ENCODE results near the gene DSE.

The DSE gene

DNA sequence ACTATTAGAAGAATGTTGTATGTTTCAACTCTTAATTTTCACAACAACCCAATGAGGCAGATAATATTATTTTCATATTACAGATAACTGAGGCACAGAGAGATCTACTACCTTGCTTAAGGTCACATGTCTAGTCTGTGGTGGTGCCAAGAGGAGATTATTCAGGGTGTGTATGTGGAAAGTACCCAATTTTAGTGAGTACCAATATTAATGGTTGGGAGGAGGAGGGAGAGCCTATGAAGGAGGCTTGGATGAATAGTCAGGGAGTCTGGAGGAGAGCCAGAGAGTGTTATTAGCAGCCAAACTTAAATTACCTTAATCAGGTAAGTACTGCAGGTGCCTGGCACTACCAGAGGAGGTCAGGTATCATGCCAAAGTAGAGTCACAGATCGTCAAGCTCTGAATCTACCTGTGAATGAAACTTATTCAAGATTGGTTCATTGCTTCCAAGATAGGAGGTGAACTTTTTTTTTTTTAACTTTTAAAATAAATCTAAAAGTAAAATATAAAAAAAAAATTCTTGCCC, 79.5 kb downstream of the DSE start:
- no peak for FAIRE-seq

DNA sequence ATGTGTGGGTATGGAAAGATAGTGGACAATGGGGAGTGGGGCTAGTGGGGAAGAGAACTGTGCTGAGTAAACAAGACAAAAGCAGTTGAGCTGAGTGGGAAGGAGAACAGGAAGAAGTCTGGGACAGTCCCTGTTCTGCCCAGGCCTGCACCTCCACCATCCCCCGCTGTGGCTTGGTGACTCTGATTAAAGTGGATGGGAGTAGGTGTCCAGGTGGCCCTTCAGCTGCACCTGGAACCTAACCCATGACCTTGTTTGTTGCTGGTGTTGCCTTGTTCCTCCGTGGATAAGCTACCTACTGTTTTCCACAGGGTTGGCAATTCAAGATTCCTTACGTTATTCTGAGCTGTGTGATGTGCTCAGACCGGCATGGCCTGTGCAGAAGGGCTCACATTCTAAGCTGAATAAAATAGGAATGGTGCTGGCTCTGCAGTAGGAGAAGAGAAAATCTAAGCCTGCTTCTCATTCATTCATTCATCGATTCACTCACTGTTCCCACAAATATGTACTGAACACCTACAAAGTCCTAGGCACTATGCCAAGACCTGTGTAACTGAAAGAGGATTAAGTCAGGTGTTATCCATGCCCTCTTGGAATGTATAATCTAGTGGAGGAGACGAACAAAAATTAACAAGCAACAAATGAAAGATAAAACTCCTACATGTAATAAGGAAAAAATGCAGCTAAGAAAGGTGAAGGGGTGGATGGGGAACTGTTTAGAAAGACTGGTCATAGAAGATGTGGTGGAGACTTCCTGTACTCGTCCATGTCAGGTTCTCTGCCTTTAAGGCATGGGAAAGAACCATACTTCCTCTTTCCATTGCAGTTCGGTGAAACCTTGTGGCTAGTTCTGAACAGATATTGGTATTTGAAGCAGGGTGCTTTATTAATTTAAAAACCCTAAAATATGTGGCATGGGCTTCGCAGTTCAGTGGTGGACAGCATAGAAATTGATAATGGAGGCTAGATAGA, 80.3 kb downstream of the DSE start:
- no peak for FAIRE-seq

DNA sequence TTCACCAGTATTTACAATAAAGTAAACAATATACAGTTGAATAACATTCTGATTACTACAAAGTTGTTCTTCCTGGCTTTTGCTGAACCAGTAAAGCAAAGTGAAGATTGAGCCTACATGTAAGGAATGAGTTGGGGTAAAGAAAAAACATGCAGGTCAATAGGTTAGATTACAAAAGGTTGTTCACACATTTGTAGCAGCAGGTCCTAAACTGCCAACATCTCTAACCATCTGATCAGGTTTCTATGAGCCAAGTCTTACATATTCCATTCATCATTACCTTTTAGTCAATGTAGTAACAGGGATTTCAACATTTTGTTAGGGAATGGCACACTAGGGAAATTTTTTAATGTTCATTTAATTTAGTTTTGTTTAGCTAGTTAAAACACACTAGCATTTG, 81.2 kb downstream of the DSE start:
- FAIRE-seq: no peak

DNA sequence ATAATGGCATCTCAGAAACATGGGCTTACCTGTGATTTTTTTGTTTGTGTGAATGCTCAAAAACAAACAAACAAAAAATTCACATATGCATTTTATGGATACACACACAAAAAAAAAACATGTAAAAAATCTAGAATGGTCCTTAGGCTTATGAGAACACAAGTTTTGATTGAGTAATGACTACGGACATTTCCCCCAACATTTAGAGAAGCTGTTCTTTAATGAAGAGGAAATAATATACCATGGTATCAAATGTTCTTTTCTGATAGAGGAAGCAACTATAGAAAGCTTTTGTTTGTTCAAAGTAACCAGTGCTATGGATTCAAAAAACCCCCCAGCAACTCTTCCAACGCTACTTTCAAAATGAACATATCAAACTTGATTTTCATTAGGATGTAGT, 81.8 kb downstream of the DSE start:
- no peak for FAIRE-seq

DNA sequence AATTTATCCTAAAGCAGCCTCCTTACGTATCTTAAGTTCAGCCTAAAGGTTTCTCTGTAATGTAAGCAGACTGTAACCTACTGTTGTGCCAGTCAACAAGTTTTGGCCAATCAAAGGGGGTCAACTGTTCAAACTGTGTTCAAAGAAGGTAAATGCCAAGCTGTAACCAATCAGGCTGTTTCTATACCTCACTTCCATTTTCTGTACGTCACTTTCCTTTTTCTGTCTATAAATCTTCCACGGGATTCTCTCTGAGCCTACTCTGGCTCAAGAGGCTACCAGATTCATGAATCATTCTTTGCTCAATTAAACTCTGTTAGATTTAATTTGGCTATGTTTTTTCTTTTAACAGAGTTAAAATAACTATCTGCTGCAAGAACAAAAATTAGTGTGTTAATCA, 85.4 kb downstream of the DSE start:
- no peak for FAIRE-seq

DNA sequence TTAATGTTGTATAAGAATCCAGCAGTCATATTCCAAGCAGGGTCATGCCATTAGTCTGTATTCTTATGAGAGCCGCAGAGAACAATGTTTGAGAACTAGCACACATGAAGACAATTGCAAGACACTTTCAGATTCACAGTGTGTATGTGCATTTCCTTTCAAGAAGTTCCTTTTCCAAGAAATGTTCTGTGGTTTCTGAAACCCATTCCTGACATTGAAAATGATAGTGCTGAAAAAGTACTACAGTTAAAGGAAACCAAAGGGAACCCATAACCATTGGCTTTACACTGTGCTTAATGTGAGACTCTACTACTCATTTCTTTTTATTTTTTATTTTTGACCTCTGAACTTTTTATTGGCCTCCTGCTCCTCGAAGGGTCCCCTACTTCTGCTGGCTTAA, 86.2 kb downstream of the DSE start:
- FAIRE-seq: no peak

DNA sequence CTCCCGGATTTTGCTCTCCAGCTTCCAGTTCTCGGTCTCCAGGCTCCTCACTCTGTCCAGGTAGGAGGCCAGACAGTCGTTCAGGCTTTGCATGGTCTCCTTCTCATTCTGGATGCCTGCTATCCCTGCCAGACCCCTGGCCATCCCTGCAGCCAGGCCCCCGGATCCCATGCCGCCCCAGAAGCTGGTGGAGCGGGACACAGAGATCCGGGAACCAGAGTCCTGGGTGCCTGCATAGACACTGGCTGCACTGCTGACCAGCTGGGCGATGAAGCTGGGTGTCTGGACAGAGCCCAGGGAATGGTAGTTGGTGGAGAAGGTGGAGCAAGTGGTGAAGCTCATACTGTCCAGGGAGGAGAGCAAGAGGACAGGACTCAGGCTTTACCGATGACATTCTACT, 87.5 kb downstream of the DSE start:
- FAIRE-seq: no peak

DNA sequence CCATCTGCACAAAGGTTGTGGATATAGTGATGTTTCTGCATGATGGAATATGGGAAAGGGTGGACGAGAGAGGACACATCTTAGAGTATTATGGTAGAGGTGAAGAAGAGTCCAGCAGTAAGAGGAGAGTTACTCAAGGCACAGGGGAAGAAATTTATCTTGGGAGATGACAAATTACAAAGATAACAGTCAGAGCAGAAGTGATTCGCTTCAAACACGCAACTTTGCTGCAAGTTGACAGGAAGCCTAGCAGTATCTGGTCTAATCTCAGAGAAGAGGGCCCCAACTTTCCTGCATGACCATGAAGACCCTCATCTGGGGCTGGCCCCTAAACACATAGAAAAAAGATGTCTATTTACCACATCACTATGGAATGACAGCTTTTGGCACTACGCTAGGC, 89.2 kb downstream of the DSE start:
- FAIRE-seq: no peak

DNA sequence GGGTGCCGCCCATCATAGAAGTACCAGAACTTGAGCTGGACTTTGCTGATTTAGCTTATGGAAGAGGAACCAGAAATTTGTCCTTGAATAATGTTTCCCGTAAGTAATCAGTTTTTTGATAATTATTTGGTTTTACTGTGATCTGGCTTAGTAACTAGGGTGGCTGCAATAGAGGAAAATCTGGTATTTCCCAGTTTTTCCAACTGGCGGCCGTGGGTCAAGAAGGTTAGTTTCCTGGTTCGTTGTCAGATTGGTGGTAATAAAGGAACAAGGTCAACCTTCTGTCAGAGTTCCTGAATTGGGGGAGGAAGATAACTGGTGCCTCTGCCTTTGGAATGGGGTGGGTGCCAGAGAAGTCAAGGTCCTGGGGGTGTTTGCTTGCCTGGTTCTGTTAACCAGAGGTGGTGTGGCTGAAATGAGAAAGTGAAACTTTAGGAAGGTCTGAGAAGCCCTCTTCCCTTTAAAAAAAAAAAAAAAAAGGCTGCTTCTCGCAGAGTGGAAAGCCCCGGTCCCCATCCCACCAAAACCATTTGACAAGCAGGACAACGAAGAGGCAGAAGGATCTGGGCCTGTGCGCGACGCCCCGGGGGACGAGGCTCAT, 90.7 kb downstream of the DSE start, which contains the start of gene CALHM6:
TSS of gene CALHM6 (plus strand) at position 45 of the 601 bp plus-strand sequence. CDS start at position 600, 555 bp downstream.
- no peak for FAIRE-seq

DNA sequence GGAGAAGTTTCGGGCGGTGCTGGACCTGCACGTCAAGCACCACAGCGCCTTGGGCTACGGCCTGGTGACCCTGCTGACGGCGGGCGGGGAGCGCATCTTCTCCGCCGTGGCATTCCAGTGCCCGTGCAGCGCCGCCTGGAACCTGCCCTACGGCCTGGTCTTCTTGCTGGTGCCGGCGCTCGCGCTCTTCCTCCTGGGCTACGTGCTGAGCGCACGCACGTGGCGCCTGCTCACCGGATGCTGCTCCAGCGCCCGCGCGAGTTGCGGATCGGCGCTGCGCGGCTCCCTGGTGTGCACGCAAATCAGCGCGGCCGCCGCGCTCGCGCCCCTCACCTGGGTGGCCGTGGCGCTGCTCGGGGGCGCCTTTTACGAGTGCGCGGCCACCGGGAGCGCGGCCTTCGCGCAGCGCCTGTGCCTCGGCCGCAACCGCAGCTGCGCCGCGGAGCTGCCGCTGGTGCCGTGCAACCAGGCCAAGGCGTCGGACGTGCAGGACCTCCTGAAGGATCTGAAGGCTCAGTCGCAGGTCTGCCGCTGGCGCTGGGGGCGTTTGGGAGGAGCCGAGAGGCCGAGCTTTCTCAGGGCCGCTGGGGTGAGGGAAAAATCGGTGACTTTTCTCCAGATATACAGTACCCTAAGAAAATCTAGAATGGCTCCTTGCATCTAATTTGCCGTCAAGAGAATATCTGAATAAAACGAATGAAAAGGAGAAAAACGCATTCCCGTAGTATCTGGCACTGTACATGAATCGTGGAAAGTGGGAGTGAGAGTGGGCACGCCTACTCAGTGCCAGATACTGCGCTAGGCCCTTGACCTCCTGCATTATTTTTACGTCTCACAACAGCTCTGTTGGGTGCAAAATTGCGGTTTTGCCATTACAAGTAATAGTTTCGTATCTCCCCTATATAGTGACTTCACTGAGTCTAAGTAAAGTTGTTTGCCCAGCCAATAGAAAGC, 91.5 kb downstream of the DSE start:
- FAIRE-seq: no peak

DNA sequence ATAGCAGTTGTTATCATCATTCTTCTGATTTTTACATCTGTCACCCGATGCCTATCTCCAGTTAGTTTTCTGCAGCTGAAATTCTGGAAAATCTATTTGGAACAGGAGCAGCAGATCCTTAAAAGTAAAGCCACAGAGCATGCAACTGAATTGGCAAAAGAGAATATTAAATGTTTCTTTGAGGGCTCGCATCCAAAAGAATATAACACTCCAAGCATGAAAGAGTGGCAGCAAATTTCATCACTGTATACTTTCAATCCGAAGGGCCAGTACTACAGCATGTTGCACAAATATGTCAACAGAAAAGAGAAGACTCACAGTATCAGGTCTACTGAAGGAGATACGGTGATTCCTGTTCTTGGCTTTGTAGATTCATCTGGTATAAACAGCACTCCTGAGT, 92.6 kb downstream of the DSE start:
- FAIRE-seq: no peak

DNA sequence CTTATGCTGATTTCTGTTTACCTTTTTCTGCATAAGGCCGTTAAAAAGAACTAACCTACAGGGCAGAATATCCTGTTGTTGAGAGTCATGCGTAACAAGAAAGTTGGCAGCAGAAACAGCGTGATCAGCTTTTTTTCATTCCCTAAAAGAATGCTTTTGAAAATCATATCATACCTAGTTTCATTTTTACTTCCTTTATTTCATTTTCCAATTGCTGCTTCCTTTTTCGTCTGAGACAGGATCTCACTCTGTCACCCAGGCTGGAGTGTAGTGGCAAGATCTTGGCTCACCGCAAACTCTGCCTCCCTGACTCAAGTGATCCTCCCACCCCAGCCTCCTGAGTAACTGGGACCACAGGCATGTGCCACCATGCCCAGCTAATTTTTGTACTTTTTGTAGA, 94.5 kb downstream of the DSE start:
- FAIRE-seq: no peak

DNA sequence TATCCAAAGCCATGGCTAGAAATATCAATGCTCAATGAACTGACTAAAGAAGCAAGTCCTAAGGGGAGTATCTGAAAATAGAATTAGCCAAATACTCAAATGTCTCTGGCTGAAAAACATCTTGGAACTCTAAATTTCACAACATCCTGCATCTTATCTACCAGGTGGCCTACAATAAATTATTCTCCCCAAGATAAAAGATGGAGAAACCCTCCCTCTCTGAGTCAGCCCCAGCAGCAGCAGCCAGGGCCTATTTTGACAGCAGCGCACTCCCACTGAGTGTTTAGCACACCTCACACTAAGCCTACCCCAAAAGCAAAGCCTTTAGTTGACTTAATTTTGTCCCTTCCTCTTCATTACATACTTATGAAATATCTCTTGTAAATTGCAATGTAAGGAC, 96.3 kb downstream of the DSE start:
- FAIRE-seq: no peak

DNA sequence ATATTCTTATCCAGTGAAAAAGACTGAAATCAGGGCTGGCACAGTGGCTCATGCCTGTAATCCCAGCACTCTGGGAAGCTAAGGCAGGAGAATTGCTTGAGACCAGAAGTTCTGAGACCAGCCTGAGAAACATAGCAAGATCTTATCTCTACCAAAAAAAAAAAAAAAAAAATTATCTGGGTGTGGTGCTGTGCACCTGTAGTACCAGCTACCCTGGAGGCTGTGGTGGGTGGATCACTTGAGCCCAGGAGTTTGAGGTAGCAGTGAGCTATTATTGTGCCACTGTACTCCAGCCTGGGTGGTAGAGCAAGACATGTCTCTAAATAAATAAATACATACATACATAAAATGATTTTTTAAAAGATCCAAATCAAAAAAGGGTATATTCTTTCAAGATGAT, 96.8 kb downstream of the DSE start:
- no peak for FAIRE-seq

DNA sequence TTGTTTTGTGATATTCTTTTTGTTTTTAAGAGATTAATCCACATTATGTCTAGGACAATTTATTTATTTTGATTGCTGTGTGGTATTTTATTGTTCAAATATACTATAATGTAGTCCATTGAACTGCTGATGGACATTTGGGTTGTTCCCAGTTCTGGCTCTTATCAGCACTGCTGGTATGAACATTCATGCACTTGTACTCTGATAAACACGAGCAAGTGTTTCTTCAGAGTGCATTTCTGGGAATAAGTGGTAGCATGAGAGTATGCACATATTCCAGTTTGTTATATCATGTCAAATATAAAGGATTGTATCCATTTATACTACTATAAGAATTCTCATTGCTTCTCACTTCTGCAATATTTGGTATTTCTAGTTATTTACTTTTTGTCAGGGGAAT, 97.5 kb downstream of the DSE start:
- FAIRE-seq: no peak

DNA sequence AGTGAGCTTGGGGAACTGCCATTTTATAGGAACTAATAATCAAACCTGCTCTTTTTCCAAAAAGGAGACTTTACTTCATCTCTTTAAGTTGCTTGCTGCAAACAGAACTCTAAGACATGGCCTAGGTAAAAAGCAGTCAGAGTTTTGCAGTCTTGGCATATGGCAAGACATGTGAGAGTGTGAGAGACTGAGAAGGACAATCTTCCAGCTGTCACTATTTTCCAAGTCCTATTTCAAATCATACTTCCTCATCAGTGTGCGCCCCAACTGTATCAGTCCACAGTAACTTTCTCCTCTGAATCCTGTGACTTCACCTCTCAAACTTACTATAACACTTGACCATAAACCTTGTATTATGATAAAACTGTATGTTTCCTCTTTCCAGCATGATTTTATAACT, 100.8 kb downstream of the DSE start:
- no peak for FAIRE-seq

DNA sequence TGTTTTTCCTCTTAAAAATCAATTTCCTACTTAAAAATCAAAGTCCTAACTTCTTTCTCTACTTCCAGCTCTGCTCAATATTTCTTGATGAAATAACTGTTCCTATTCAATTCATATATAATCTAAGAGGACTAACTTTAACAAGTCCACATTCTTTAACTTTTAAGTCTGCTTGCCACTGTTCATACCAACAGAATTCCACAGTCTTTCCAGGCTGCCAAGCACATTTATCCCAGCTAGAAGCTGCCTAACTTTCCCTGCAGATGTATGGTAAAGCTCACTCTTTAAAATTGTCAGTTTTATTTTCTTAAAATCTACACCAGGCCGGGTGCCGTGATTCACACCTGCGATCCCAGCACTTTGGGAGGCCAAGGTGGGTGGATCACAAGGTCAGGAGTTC, 102.0 kb downstream of the DSE start:
- FAIRE-seq: no peak

DNA sequence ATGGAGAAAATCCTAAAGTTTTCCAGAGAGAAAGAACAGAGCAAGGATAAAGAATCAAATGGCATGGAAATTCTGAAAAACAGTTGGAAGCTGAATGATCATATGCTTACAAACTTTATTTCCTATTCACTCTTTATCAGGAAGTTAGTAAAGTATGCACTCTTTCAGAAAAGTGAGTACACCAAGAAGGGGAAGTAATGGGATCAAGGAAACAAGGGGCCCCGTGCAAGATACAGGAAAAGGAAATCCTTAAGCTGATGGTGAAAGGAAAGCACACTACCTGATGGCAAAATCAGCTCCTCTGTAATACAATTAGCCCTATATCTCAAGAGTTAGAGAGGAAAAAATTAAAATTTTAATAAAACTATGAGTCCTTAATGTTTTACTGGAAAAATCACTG, 104.4 kb downstream of the DSE start:
- no peak for FAIRE-seq

DNA sequence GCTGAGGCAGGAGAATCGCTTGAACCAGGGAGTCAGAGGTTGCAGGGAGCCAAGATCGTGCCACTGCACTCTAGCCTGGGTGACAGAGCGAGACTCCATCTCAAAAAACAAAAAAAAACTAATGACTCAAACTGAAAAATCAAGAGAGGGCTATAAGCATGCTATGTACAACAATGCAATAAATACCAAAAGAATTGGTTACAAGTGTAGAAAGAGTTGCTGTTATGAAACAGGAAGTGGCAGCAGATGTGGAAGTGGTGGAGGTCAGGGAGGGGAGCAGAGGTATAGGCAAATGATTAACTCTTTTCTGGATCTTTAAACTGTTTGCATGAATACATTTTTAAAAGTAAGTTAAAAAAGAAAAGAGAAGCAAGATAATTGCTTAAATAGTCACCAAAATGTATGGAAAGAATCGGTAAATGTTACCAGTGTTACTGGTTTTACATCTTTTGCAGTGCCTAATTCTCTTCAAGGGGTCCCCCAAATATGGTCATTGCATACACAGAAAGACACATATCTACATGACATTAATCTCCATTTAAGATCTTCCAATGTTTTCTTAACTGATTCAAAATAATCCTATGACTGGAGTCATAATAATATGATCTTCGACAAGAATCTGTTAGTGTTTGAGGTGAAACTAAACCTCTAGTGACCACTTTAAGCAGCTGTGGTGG, 105.4 kb downstream of the DSE start:
- FAIRE-seq: no peak

DNA sequence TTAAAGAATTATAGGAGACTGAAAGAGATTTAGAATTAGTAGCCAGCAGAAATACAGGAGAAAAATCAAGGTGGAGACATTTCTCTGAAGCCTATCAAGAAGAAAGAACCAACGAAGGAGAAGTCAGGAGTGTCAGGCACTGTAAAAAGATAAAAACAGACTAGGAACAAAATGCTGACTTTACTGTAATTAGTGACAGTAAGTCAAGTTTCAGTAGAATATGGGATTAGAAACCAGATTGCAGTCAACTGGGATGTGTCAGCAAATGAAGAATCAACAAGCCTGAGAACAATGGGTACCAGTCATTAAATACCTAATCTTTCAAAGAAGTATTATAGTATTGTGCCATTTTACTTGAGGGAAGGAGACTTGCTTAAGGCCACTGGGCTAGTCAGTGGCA, 112.0 kb downstream of the DSE start:
- no peak for FAIRE-seq

DNA sequence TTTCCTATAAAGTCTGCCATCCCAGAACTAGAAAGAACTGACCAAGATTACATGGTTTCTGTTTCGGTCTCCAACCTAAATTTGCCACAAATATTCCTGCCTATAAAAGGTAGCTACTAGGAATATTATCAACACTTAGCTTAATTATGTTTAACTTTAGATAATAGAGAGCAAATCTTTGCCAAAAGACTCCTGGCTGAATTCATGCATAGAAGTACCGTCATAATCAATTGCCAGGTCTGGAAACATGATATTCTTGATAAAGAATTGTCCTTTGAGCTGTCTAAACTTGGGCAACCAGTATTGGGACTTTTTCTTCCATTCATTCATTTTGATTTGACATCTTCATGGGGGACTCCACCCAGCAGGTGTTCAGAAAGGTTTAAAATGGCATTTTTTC, 112.9 kb downstream of the DSE start:
- FAIRE-seq: no peak

DNA sequence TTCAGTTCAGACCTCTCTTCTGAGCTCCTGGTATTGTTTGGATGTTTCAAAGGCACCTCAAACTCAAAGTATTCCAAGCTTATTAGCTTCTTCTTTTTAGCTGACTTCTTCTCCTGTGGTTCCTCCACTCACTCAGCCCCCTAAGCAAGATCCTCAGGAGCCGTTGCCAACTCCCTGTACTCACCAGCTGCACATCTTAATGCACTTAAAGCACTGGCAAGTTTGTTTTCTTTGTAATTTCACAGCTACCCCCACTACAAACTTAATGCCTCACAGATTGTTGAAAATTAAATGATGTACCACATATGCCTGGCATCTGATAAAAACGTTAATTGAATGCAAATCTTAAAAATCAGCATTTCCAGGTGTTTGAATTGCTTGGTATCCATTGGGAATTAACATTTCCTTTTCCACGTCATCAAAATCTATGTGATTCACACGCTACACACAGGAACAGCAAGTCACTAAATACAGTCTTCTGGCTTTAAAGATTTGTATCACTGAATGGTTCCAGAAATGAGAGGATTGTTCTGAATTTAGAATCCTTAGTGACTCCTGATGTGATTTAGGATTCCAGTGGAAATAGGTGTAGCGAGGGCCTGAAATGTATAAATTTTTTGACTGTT, 114.9 kb downstream of the DSE start:
- no peak for FAIRE-seq
